SIG-M5 treated with dmso at 0.1 percent for 504 hours (cell line): ENCODE data around the gene ZSCAN21.
"Not testable (repeated sequence)": the region's sequence is repeated elsewhere in the genome, so short reads cannot be mapped to it uniquely, and the experiment has no call there.

ENCODE experiments used
- DNase-seq: peaks from one replicate; lab custom pipeline; 2025; ENCODE audit not compliant: unreplicated experiment; lab: John Stamatoyannopoulos, UW

ZSCAN21 gene

DNA sequence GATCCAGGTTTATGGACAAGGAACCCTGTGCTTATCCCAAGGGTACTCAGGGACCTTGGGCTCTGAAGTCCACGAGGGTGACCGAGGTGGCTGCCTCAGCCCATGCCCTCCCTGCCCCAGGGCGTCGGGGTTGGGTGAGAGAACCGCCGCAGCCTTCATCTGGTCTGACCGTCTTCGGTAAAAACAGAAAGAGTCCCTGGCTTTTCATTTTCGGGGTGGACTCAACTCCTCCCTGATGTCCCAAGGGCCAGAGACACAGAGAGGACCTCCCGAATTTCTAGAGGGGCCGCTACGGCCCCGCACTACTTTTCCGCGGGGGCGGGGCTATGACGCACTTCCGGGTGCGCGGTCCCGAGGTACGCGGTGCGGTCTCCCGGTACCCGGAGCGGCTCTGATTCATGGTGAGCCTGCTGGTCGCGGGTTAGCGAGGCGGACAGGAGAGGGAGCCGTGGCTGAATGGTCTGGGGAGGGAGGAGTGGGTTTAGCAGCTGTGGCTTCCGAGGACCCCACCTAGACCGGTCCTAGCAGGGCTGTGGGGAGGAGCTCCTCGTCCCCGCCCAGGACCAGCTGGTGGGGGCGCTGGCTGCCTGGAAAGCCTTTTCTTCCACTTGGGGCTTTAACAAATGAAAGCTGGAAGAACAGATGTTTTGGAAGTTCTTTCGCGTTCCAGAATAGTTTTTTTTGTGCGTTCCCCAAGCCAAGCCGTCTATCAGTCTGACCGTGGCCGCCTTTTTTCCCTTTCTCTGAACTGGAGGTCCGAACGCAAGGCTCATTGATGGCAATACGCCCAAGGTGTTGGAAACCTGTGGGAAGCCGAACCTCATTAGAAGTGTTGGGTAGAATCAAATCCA is at the start of gene ZSCAN21:
TSS of gene ZSCAN21 (plus strand) at position 334 of the 851 bp plus-strand sequence. CDS start 7,233 bp downstream, outside the sequence.
- peak; percentile 48 for DNase-seq

DNA sequence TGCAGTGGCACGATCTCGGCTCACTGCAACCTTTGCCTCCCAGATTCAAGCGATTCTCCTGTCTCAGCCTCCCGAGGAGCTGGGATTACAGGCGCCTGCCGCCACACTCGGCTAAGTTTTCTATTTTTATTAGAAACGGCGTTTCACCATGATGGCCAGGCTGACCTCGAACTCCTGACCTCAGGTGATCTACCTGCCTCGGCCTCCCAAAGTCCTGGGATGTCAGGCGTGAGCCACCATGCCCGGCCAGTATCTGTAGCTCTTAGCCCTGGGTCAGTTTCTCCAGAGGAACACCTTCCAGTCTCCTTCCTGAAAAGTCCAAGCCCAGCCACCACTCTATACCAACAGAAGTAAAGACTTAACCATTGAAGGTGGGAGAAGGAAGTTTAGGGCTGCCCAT is 49.3 kb upstream of the ZSCAN21 start:
- no peak for DNase-seq

DNA sequence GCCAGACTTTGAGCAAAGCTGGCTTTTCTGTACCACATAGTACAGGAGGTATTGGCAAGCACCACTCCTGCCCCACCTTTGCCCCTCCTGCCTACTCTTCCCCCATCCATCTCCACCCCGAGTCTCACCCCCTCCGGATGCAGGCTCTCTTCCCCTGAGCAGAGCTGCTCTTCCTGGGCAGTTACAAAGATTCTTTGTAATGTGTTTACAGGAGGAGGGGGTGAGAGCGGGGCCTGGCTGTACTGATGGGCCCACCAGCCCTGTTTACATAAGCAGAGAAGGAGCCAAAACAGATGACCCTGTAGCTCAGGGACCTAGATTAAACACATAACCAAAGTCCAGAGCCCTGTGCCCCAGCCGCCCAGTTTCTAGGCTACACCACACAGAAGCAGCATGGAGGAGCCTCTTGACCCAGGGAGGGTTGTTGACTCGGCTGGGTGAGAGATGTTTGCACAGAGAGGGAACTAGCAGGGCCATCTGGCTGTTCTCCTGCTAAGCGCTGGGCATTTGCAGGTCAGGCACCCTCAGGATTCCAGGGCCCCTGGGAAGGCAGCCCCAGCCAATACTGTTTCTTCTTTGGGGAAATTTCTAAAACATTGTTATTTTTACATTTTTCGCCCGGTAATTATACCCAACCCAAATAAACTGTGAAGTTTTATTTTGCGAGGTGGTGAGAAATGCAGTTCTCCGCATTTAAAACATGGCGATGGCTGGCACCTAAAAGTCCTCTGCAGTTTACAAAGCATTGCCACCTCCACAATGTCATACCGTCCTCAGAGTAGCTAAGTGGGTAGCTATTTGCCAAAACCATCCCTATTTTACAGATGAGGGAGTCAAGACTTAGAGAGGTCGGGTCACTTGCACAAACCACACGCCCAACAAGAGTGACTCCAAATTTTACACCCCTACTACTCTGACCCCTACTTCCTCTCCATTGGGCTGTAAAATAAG is 45.6 kb upstream of the ZSCAN21 start:
- DNase-seq: no peak

DNA sequence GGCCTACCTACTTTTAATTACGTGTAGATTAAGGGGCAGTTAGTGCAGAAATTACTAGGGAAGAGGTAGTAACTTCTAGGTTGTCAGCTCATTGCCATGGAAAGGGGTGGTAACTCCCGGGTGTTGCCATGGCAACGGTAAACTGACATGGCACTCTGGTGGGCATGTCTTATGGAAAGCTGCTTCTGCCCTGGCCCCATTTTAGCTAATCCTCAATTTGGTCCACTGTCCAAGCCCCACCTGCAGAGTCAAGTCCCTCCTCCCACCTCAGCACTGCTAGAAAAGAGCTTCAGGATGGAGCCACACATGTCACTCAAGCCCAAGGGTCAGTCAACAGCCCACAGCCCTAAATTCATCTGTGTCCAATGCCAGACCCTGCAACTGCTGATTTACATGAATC is 41.7 kb upstream of the ZSCAN21 start:
- DNase-seq: no peak

DNA sequence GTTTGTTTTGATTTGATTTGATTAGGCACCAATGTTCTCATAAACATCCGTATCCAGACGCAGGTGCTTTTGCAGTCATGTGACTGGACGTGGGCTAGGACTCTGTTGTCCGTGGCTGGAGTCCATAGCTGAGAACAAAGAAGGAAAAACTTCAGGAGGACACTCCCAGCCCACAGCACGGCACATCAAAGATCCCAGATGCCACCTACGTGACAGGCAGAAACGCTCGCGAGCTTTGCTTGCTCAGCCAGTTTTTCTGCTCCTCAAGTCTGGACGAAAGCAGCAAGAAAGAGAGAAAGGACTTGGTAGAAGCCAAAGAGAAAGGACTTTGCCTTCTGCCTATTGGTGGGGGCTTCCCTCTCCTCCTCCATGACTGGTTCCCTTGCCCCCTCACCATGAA is 41.0 kb upstream of the ZSCAN21 start:
- peak; percentile 26 for DNase-seq

DNA sequence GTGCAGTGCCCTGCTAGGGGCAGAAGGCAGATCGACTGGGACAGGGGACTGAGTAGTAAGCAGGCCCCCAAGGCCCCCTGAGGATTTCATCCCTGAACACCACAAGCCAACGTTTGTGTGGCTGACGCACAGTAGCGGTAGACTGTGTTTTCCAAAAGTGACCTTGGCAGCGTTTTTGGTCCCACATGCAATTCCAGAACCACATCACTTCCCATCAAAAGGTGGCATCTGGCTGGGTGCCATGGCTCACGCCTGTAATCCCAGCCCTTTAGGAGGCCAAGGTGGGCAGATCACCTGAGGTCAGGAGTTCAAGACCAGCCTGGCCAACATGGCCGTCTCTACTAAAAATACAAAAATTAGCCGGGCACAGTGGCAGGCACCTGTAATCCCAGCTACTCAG is 39.6 kb upstream of the ZSCAN21 start:
- not testable (repeated sequence) for DNase-seq

DNA sequence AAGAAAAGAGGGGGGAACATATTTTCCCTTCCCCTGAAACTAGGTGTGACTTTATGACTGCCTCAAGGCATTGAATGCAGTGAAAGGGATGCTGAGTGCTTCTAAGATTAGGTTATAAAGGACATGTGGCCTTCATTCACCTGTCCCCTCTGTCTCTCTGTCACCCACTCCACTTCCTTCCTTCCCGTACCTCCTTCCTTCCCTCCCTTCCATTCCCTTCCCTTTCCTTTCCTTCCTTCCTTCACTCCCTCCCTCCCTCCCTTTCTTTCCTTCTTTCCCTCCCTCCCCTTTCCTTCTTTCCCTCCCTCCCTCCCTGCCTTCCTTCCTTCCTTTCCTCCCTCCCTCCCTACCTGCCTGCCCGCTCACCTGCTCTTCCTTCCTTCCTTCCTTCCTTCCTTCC is 38.7 kb upstream of the ZSCAN21 start:
- no peak for DNase-seq

DNA sequence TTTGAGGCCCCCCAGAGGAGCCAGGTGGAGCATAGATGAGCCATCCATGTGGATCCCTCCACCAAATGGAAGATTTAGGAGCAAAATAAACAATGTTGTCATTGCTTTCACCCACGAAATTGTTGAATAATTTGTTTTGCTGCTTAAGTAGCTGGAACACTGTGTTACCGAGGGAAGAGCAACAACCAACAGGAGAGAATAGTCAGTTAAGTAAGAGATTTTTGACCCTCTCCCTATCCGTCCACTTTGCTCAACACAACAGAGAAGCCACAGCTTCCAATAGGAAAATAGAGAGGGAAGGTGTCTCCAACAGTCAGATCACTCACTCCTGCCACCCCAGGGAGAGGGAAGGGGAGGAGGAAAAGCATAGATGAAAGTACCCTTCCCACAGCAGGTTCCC is 38.1 kb upstream of the ZSCAN21 start:
- DNase-seq: no peak

DNA sequence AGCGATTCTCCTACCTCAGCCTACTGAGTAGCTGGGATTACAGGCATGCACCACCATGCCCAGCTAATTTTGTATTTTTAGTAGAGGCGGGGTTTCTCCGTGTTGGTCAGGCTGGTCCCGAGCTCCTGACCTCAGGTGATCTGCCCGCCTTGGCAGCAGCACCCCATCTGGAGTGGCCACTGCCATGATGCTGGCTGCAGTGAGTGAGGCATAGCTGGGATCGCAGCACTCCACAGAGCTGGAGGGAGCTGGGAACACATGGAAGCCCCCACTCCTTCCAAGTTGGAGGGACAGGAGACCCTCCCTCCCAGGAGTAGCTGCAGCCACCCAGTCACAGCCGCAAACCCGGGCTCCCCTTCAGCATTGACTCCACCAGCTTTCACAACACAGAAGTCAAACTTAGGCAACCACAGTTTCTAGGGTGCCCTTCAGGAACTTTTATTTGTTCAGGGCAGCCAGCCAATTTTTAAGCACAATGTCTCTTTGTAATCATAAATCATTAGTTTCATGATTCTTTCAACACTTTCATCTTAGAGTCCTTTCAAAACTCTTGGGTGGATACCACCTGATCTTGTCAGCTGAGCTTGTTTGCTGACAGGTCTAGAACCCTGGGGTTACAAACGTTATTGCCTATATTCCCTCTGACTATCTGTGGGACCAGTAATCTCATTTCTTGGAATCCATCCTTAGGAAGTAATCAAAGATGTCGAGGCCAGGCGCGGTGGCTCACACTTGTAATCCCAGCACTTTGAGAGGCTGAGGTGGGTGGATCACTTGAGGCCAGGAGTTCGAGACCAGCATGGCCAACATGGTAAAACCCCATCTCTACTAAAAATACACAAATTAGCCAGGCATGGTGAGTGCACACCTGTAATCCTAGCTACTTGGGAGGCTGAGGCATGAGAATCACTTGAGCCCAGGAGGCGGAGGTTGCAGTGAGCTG is 36.9 kb upstream of the ZSCAN21 start:
- DNase-seq: not testable (repeated sequence)

DNA sequence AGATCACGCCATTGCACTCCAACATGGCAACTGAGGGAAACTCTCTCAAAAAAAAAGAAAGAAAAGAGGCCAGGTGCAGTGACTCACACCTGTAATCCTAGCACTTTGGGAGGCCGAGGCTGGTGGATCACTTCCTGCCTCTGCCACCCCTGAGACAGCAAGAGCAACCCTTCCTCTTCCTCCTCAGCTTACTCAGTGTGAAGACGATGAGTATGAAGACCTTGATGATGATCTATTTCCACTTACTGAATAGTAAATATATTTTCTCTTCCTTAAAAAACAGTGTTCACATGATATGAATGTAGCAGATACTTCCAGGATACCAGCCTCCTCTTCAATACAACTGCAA is 36.3 kb upstream of the ZSCAN21 start:
- DNase-seq: no peak

DNA sequence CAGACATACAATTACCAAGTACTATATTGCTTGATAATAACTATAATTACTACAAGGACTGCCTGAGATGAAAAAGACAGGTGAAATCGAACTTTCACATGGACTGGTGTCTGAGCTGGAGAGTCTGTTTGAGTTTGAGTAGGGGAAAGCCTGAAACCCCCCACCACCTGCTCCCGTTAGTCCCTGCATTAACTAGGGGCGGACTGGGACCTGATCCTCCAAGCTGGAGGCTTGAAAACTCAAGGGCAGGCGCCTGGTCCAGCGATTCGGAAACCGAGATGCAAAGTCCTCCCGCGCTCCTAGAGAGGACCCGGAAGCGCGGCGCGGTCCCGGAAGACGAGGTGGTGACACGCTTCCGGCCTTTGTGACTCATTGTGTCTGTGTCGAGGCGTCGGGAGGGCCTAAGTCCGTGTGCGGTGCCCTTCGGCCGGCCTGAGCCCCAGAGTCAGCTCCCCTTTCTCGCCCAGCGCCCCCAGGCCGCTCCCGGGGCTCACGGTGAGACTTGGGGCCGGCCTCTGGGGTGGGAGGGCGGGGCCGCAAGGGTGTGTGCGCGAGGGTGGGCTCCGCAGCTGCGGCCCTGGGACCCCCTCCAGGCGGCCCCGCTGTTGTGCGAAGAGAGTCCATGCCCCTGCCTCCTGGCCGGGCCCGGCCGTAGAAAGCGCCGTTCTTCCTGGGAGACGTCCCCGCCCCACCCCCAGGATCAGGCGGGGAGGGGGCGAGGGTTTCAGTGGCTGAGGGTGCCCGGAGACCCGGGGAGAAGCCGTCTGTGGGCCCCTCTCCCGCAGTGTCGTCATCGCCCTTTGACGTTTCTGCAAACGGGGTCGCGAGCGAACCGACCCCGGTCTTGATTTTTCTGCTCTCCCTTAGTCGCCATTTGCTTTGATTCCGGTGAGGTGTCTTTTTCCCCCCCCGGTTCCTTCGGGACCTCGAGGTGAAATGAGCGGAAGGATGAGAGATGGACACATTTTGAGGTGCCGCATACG is 34.1 kb upstream of the ZSCAN21 start, which contains the start of gene ZKSCAN1:
TSS of gene ZKSCAN1 (plus strand) at position 365 of the 983 bp plus-strand sequence. CDS start 7,911 bp downstream, outside the sequence.
- DNase-seq: peak; percentile 88

DNA sequence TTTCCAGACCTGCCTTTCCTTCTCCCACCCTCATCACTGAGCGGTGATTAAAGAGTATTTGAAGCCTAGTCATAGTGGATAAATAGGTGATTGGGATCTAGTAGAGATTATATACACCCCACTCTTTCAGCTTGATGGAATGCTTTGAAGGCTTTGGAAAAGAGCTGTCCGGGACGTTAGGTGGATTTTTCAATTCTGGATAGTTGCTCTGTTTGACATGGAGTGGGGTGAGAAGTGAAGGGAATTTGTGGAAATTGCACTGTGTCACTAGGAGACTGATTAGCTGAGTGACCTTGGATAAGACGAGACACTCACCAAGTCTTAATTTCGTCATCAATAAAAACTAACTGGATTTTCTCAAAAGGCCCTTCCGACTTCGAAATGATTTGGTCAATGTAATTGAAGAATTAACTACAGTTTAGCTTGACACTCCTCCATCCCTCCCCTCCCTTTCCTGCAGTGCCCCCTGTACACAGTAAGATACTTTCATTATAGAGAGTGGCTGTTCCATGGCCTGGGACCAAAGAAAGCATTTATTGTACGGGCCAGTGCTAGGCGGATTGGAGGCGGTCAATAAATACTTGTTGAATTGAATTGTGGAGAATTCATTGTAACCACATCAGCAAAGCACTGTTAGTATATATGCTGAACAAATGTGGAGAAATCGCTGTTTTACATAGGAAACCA is 33.2 kb upstream of the ZSCAN21 start:
- no peak for DNase-seq

DNA sequence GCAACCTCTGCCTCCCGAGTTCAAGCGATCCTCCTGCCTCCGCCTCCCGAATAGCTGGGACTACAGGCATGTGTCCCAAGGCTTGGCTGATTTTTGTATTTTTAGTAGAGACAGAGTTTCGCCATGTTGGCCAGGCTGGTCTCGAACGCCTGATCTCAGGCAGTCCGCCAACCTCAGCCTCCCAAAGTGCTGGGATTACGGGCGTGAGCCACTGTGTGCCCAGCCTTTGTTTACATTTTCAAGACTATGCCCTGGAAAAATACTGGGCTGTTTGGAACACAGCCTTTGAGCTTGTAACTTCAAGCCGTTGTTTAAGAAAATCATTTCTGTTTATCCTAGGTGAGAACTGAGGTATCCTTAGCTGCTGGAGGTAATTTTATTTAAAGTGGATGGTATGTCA is 32.3 kb upstream of the ZSCAN21 start:
- DNase-seq: no peak

DNA sequence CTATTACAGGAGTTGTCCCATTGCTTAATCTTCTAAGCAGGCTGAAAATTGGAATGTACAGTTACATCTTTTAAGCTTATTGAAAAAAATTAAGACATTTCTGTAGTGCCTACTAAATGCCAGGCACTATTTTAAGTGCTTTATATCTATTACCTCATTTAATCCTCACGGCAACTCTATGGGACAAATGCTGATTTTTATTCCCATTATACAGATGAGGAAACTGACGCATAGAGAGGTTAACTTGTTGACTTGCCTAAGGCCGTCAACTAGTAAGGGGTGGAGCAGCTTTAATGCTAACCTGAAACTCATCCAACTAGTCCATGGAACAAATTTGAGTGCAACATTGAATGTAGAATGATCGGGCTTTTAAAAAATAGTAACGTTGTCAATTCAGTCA is 31.7 kb upstream of the ZSCAN21 start:
- no peak for DNase-seq

DNA sequence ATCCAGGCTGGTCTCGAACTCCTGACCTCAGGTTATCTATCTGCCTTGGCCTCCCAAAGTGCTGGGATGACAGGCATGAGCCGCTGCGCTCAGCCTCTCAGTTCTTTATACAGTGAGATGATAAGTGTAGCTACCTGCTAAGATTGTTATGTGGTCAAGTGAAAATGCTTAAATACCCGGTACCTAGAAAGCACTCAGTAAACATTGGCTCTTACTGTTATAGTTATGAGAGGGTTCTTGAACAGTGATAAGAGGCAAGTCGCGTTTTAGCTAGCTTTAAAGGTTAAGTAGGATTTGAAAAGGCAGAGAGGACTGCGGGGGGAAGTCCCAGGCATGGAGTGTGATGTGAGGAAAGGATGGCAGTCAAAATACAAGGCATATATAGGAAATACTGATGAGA is 29.7 kb upstream of the ZSCAN21 start:
- no peak for DNase-seq

DNA sequence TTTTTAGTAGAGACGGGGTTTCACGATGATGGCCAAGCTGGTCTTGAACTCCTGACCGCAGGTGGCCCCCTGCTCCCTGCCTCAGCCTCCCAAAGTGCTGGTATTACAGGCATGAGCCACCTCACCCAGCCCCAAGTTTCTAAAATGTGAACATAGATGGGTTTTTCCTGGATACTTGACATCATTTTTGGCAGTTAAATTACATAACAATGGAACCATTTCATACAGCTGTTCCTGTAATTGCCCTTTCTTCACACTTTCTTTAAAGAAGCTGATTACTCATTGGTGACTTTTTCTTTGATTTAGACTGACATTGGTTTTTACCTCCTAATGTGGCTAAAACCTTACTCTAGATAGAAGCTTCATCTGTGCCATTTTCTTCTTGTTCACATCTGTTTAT is 28.3 kb upstream of the ZSCAN21 start:
- DNase-seq: peak; percentile 37

DNA sequence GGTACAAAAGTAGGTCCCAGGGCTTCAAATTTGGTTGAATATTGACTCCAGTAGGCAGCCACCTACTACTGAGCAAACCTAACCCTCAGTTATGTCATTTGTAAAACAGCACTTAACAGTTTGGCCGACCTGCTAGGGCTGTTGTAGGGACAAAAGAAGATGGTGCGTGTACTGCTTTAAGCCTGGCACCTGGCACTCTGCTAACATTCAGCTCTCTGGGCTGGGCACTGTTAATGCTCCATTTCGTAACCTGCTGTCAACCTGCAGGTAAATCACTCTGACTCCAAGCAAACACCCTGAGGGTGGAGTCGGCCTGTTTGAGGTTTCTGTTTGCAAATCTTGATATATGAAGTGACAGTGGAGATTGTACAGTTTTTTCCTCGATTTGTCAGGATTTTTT is 27.0 kb upstream of the ZSCAN21 start:
- DNase-seq: peak; percentile 65

DNA sequence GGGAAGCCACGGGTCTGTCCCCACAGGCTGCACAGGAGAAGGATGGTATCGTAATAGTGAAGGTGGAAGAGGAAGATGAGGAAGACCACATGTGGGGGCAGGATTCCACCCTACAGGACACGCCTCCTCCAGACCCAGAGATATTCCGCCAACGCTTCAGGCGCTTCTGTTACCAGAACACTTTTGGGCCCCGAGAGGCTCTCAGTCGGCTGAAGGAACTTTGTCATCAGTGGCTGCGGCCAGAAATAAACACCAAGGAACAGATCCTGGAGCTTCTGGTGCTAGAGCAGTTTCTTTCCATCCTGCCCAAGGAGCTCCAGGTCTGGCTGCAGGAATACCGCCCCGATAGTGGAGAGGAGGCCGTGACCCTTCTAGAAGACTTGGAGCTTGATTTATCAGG is 26.0 kb upstream of the ZSCAN21 start:
- DNase-seq: no peak

DNA sequence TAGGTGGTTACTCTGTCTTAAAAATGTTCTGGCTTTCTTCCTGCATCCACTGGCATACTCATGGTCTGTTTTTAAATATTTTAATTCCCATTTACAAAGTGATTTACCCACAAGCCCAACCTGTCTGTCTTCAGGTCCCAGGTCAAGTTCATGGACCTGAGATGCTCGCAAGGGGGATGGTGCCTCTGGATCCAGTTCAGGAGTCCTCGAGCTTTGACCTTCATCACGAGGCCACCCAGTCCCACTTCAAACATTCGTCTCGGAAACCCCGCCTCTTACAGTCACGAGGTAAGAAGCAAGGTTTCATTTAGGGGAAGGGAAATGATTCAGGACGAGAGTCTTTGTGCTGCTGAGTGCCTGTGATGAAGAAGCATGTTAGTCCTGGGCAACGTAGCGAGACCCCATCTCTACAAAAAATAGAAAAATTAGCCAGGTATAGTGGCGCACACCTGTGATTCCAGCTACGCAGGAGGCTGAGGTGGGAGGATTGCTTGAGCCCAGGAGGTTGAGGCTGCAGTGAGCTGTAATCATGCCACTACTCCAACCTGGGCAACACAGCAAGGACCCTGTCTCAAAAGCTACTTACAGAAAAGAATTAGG is 25.5 kb upstream of the ZSCAN21 start:
- no peak for DNase-seq
